Tibial nerve (tissue), 4 donors: ENCODE measurements around the gene THAP11. TPM values are rescaled to one million over a fixed set of nuclear protein-coding genes. Genes with fewer than 3 reads are reported as not detected.

Experiments
- DNase-seq, 2 donors: peaks; one replicate each; pipeline ENCODE4 v3.0.0-alpha.2; 2019; ENCODE audit warnings: low spot score in 2 of 2
- H3K27ac ChIP-seq, 4 donors: fragments of 200-600 bp; sonication (generic) in 3 of 4; one replicate each; pipeline ENCODE4 v1.5.1; 2017 to 2019; ENCODE audit warnings: mild to moderate bottlenecking in 1 of 4
- H3K27me3 ChIP-seq, 2 donors: fragments of 200-600 bp; sonication (generic) in 1 of 2; one replicate each; pipeline versions ENCODE4 v1.5.1 to v1.6.0; 2017 to 2019
- H3K36me3 ChIP-seq, 3 donors: fragments of 200-600 bp; sonication (generic); one replicate each; pipeline ENCODE4 v1.5.1; 2018 to 2019
- H3K4me1 ChIP-seq, 4 donors: fragments of 200-600 bp; sonication (generic) in 3 of 4; one replicate each; pipeline ENCODE4 v1.5.1; 2017 to 2019
- H3K4me3 ChIP-seq, 4 donors: fragments of 200-600 bp; sonication (generic) in 3 of 4; one replicate each; pipeline ENCODE4 v1.5.1; 2017 to 2019; ENCODE audit warnings: mild to moderate bottlenecking in 1 of 4, moderate library complexity in 1 of 4
- H3K9me3 ChIP-seq, 4 donors: fragments of 200-600 bp; sonication (generic) in 3 of 4; one replicate each; pipeline ENCODE4 v1.5.1; 2017 to 2019
- EP300 ChIP-seq, 2 donors: sonication (generic); formaldehyde crosslinking; IDR thresholded peaks; one replicate each; pipeline ENCODE4 v1.6.1; 2017; ENCODE audit warnings: antibody characterized with exemption in 2 of 2, mild to moderate bottlenecking in 1 of 2
- POLR2A ChIP-seq, 2 donors: fragments of 450-650 bp; IDR thresholded peaks; one replicate each; pipeline ENCODE4 v1.6.1; 2017; ENCODE audit warnings: antibody characterized with exemption in 2 of 2, mild to moderate bottlenecking in 2 of 2, moderate library complexity in 2 of 2
- WGBS, 2 donors: methylation state at CpG; one replicate each; pipeline ENCODE4 v1.1.5; 2018; 5-methylcytosine and 5-hydroxymethylcytosine counted together
- total RNA-seq, 4 donors: library from RNA; depleted of rRNA; stranded (reverse); fragments of >200 nt; gene quantifications; one replicate each; pipeline ENCODE4 v1.1.0, GENCODE V29; 2016
- TF ChIP-seq, protein P1 (sequence below), 5 experiments: fragments of 200-600 bp in 3 of 5; fragments of 450-650 bp in 2 of 5; sonication (generic) in 3 of 5; IDR thresholded peaks; one replicate each; pipeline ENCODE4 v1.5.1; 2016 to 2019; ENCODE audit warnings: antibody characterized with exemption in 5 of 5, mild to moderate bottlenecking in 3 of 5, moderate library complexity in 2 of 5

Gene THAP11
- 10 to 100 TPM; 47.1 to 74.3 (median 60.9) TPM for total RNA-seq

GRCh38 chr16:67841816-67842508 lies at the start of gene THAP11:
TSS of gene THAP11 (plus strand) at chr16:67842320. CDS start at chr16:67842555, 235 bp downstream.
- H3K4me1 ChIP-seq, result peaks cover 0 to 41% (median 36%) of the 10 kb centered on the region in 4 donors
- H3K27me3 ChIP-seq, result no peaks in the 10 kb centered on the region
- 0% methylated on average over 13 to 61 of the region's 83 CpGs for WGBS, 2 donors
- DNase-seq, result peak; percentile 86 to 95
- TF ChIP-seq, protein P1, sequence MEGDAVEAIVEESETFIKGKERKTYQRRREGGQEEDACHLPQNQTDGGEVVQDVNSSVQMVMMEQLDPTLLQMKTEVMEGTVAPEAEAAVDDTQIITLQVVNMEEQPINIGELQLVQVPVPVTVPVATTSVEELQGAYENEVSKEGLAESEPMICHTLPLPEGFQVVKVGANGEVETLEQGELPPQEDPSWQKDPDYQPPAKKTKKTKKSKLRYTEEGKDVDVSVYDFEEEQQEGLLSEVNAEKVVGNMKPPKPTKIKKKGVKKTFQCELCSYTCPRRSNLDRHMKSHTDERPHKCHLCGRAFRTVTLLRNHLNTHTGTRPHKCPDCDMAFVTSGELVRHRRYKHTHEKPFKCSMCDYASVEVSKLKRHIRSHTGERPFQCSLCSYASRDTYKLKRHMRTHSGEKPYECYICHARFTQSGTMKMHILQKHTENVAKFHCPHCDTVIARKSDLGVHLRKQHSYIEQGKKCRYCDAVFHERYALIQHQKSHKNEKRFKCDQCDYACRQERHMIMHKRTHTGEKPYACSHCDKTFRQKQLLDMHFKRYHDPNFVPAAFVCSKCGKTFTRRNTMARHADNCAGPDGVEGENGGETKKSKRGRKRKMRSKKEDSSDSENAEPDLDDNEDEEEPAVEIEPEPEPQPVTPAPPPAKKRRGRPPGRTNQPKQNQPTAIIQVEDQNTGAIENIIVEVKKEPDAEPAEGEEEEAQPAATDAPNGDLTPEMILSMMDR (IDR thresholded peaks at IDR 0.05), result peak; percentile 88 to 97 (median 93)
- TF ChIP-seq POLR2A (IDR thresholded peaks at IDR 0.05) (peak; percentile 33 to 71), EP300 (IDR thresholded peaks at IDR 0.05) (peak; percentile 61 to 63)
- H3K9me3 ChIP-seq, result no peaks in the 10 kb centered on the region
- H3K27ac ChIP-seq, result peak within 1 kb of the TSS; percentile 97 to 100 (median 99)
- H3K4me3 ChIP-seq, result peak within 1 kb of the TSS; percentile 51 to 100 (median 72)
- H3K36me3 ChIP-seq, result no peaks in the 10 kb centered on the region

DNA sequence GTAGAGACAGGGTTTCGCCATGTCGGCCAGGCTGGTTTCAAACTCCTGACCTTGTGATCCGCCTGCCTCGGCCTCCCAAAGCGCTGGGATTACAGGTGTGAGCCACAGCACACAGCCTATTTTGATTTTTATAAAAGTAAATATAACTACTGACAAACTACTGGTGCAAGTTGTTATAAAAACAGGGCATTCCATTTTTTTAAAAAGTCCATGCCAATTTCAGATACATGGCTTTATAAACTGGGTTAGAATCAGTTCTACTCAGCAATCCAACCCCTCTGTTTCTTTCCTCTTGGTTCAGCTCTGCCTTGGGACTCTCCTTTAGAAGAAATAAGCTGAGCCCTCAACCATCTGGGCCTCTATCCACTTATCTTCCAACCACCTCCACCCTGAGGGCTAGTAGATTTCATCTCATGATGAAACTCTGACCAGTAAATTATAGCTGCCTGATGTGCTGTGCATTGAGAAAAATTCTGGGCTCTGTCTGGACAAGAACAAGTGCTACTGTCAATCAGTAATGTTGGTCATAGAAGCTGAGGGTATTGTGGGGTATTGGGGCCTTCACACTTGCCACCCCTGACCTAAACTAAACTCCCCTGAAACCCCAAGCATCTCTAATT lies 45.9 kb upstream of the THAP11 start:
- WGBS, 2 donors, result 97% methylated on average over 5 of the region's 5 CpGs
- Histone ChIP-seq H3K4me3 (no peak overlapping the region), H3K27me3 (no peaks in the 10 kb centered on the region), H3K36me3 (peaks cover 0 to 38% (median 0%) of the 10 kb centered on the region in 3 donors), H3K4me1 (peaks cover 0 to 13% (median 0%) of the 10 kb centered on the region in 4 donors), H3K9me3 (no peaks in the 10 kb centered on the region), H3K27ac (no peak overlapping the region)
- TF ChIP-seq POLR2A (IDR thresholded peaks at IDR 0.05), result no peak
- TF ChIP-seq, protein P1 (IDR thresholded peaks at IDR 0.05), result no peak
- no peak for TF ChIP-seq EP300 (IDR thresholded peaks at IDR 0.05)
- DNase-seq, result no peak

- H3K9me3 ChIP-seq, result no peaks in the 10 kb centered on the region
- TF ChIP-seq POLR2A (IDR thresholded peaks at IDR 0.05), result no peak
- no peak overlapping the region for H3K4me3 ChIP-seq
- 85 to 89% methylated on average over 6 to 7 of the region's 7 CpGs for WGBS, 2 donors
- peaks cover 0 to 66% (median 0%) of the 10 kb centered on the region in 3 donors for H3K36me3 ChIP-seq
- H3K27ac ChIP-seq, result no peak overlapping the region
- H3K27me3 ChIP-seq, result no peaks in the 10 kb centered on the region
- peaks cover 0 to 33% (median 9%) of the 10 kb centered on the region in 4 donors for H3K4me1 ChIP-seq
- no peak for DNase-seq
Measured at GRCh38 chr16:67800338-67800926, 41.7 kb upstream of the THAP11 start.

DNA sequence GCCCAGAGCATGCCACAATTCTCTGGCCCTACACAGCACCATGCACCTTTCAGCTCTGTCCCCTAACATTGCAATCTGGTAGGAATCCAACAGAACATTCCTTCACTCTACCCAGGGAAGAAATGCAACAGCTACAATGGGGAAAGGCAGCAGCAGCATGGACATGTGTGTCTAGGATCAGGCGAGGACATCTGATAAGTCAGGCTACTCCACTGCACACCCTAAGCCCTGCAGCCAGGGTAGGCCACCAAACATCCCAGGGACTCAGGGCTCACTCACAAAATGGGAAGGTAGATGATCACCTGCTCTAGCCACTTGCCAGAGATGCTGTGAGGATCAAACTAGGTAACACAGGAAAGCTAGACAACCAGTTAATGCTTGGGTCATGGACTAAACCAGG lies 40.9 kb upstream of the THAP11 start:
- Histone ChIP-seq H3K4me3 (no peak overlapping the region), H3K4me1 (peaks cover 0 to 37% (median 13%) of the 10 kb centered on the region in 4 donors), H3K9me3 (no peaks in the 10 kb centered on the region), H3K27ac (no peak overlapping the region), H3K36me3 (peaks cover 0 to 66% (median 0%) of the 10 kb centered on the region in 3 donors), H3K27me3 (no peaks in the 10 kb centered on the region)
- no peak for TF ChIP-seq EP300 (IDR thresholded peaks at IDR 0.05)
- DNase-seq, result no peak
- 88 to 100% methylated on average over 1 of the region's 1 CpG for WGBS, 2 donors

DNA sequence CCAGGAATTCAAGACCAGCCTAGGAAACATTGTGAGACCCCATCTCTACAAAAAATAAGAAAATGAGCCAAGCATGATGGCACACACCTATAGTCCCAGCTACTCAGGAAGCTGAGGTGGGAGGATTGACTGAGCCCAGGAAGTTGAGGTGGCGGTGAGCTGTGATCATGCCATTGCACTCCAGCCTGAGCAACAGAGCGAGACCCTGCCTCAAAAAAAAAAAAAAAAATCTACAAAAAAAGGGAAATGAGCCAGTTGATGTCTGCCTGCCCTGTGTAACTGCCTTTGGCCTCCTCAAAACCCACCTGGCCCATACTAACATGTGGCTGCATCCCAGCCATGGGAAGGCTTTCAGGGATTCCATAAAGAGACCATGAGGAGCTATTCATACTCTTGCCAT lies 40.2 kb upstream of the THAP11 start:
- Histone ChIP-seq H3K36me3 (peaks cover 0 to 61% (median 0%) of the 10 kb centered on the region in 3 donors), H3K9me3 (no peaks in the 10 kb centered on the region), H3K4me3 (no peak overlapping the region), H3K27ac (no peak overlapping the region), H3K27me3 (no peaks in the 10 kb centered on the region), H3K4me1 (peaks cover 0 to 37% (median 13%) of the 10 kb centered on the region in 4 donors)
- TF ChIP-seq POLR2A (IDR thresholded peaks at IDR 0.05), result no peak
- TF ChIP-seq EP300 (IDR thresholded peaks at IDR 0.05), result no peak
- TF ChIP-seq, protein P1 (IDR thresholded peaks at IDR 0.05), result no peak
- DNase-seq, result no peak
- WGBS, 2 donors, result 98 to 100% methylated on average over 2 of the region's 2 CpGs

DNA sequence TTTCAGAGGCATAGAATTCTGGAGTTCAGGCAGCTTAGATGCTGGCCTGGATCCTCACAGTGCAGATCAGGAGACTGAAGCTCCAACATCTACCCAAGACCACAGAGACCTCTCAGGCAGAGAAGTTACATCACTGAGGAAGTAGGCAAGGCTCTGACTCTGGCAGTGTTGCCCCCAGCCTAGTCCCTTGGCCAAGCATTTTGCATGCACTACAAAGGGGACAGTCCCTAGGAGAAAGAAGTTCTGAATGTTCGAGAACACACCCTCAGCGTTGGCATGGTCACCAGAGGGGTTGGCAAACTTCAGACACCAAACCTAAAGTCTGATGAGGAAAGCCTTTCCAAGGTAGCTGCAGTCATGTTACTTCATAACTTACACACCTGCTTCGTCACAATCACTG lies 38.2 kb upstream of the THAP11 start:
- Histone ChIP-seq H3K27me3 (no peaks in the 10 kb centered on the region), H3K27ac (no peak overlapping the region), H3K9me3 (no peaks in the 10 kb centered on the region), H3K36me3 (peaks cover 0 to 43% (median 0%) of the 10 kb centered on the region in 3 donors), H3K4me1 (peaks cover 0 to 44% (median 16%) of the 10 kb centered on the region in 4 donors), H3K4me3 (no peak overlapping the region)
- no peak for TF ChIP-seq POLR2A (IDR thresholded peaks at IDR 0.05)
- TF ChIP-seq, protein P1 (IDR thresholded peaks at IDR 0.05), result no peak
- TF ChIP-seq EP300 (IDR thresholded peaks at IDR 0.05), result no peak
- WGBS, 2 donors, result 84 to 88% methylated on average over 3 of the region's 3 CpGs
- no peak for DNase-seq
